H1 (cell line): ENCODE measurements around the gene ZNF254. TPM values are rescaled to one million over a fixed set of nuclear protein-coding genes. Genes with fewer than 3 reads are reported as not detected.

Experiments used
- CTCF ChIA-PET: fragments of 300-600 bp; sonication (Branson Sonifier 250); formaldehyde crosslinking; loops from one replicate; lab custom pipeline; 2021; ENCODE audit not compliant: partially characterized antibody; lab: Charles Lee
- POLR2A ChIA-PET: fragments of 300-600 bp; sonication (Branson Sonifier 250); formaldehyde crosslinking; loops from one replicate; lab custom pipeline; 2021; ENCODE audit warnings: inconsistent platforms; ENCODE audit not compliant: partially characterized antibody; lab: Charles Lee
- DNase-seq, 2 experiments: peaks; one replicate each; pipeline versions ENCODE4 v3.0.0 to v3.0.0-alpha.2; 2010 to 2022; ENCODE audit warnings: low spot score in 2 of 2, low read depth in 1 of 2, mixed read lengths in 1 of 2
- FAIRE-seq: peaks from 2 replicates; lab custom pipeline; 2011; peaks lifted over from hg19 to GRCh38; lab: Jason Lieb, UNC
- H2AFZ ChIP-seq: 2 replicates; pipeline ENCODE4 v1.8.1; 2012; ENCODE audit warnings: low read length, inconsistent platforms
- H2AK5ac ChIP-seq: 2 replicates; pipeline ENCODE4 v1.6.1; 2013; ENCODE audit warnings: low read depth, low read length
- H2BK120ac ChIP-seq: replicated peaks from 2 replicates; pipeline ENCODE3; 2013; ENCODE audit warnings: low read depth, low read length, inconsistent platforms
- H2BK12ac ChIP-seq: 2 replicates; pipeline ENCODE4 v1.6.1; 2013; ENCODE audit warnings: low read depth, low read length
- H2BK15ac ChIP-seq: 2 replicates; pipeline ENCODE4 v1.6.1; 2013; ENCODE audit warnings: low read length
- H2BK20ac ChIP-seq: 2 replicates; pipeline ENCODE4 v1.6.1; 2013; ENCODE audit warnings: low read length
- H2BK5ac ChIP-seq: 2 replicates; pipeline ENCODE4 v1.6.1; 2013; ENCODE audit warnings: low read depth, low read length
- H3K14ac ChIP-seq: 2 replicates; pipeline ENCODE4 v1.6.1; 2013; ENCODE audit warnings: inconsistent platforms; ENCODE audit not compliant: insufficient read length
- H3K18ac ChIP-seq: 2 replicates; pipeline ENCODE4 v1.6.1; 2013; ENCODE audit warnings: low read length; ENCODE audit errors: extremely low read depth
- H3K23ac ChIP-seq: 2 replicates; pipeline ENCODE4 v1.6.1; 2013; ENCODE audit warnings: inconsistent platforms; ENCODE audit not compliant: insufficient read length
- H3K23me2 ChIP-seq: 2 replicates; pipeline ENCODE4 v1.6.1; 2013; ENCODE audit warnings: low read depth, low read length
- H3K27ac ChIP-seq: 2 replicates; pipeline ENCODE4 v1.6.1; 2011; ENCODE audit warnings: low read depth, low read length, inconsistent platforms
- H3K27me3 ChIP-seq, 4 experiments: replicated peaks in 1 of 4; 1 replicate in 1 of 4; 2 replicates in 3 of 4; pipeline versions ENCODE4 v1.6.1 to v1.8.1; 2011 to 2013; ENCODE audit warnings: low read length in 3 of 4, mild to moderate bottlenecking in 3 of 4, inconsistent platforms in 2 of 4, mixed read lengths in 2 of 4, moderate library complexity in 1 of 4; ENCODE audit not compliant: control insufficient read depth in 3 of 4, insufficient read depth in 3 of 4; ENCODE audit errors: extremely low read depth in 1 of 4
- H3K36me3 ChIP-seq, 4 experiments: 2 replicates each; pipeline versions ENCODE4 v1.6.1 to v1.8.1; 2011 to 2013; ENCODE audit warnings: mild to moderate bottlenecking in 4 of 4, low read length in 3 of 4, moderate library complexity in 2 of 4, control low read depth in 1 of 4, inconsistent platforms in 1 of 4; ENCODE audit not compliant: insufficient read depth in 4 of 4, control insufficient read depth in 2 of 4
- H3K4ac ChIP-seq: replicated peaks from 2 replicates; pipeline ENCODE3; 2013; ENCODE audit warnings: low read length, low read depth, mixed read lengths, inconsistent platforms; ENCODE audit not compliant: insufficient read length
- H3K4me1 ChIP-seq, 4 experiments: replicated peaks in 1 of 4; 1 replicate in 1 of 4; 2 replicates in 3 of 4; pipeline versions ENCODE4 v1.6.1 to v1.8.1; 2011 to 2013; ENCODE audit warnings: low read length in 3 of 4, inconsistent platforms in 2 of 4, mixed read lengths in 1 of 4; ENCODE audit not compliant: insufficient read depth in 4 of 4, control insufficient read depth in 3 of 4
- H3K4me2 ChIP-seq, 2 experiments: 2 replicates each; pipeline versions ENCODE4 v1.6.1 to v1.8.1; 2011 to 2013; ENCODE audit warnings: low read depth in 2 of 2, low read length in 2 of 2, control low read depth in 1 of 2, inconsistent platforms in 1 of 2, mild to moderate bottlenecking in 1 of 2; ENCODE audit not compliant: insufficient read depth in 1 of 2
- H3K4me3 ChIP-seq, 4 experiments: fragments of 200-600, 300-600 bp in 1 of 4; sonication (generic), shearing (Covaris generic), sonication (Bioruptor Twin) in 1 of 4; 2 replicates each; pipeline versions ENCODE4 v1.5.1 to v1.8.1; 2011 to 2016; ENCODE audit warnings: low read length in 4 of 4, low read depth in 3 of 4, control low read depth in 2 of 4, inconsistent platforms in 2 of 4, mild to moderate bottlenecking in 2 of 4, mixed read lengths in 1 of 4, moderate library complexity in 1 of 4; ENCODE audit not compliant: insufficient read depth in 2 of 4; ENCODE audit errors: extremely low read depth in 1 of 4
- H3K56ac ChIP-seq: replicated peaks from 2 replicates; pipeline ENCODE3; 2013; ENCODE audit warnings: low read depth, mild to moderate bottlenecking, mixed read lengths, low read length, inconsistent platforms; ENCODE audit not compliant: insufficient read length
- H3K79me1 ChIP-seq: 2 replicates; pipeline ENCODE4 v1.6.1; 2013; ENCODE audit warnings: low read depth, low read length, control low read depth
- H3K79me2 ChIP-seq, 2 experiments: 2 replicates each; pipeline versions ENCODE4 v1.6.1 to v1.8.1; 2012 to 2013; ENCODE audit warnings: low read length in 2 of 2, mild to moderate bottlenecking in 2 of 2, inconsistent platforms in 1 of 2; ENCODE audit not compliant: insufficient read depth in 2 of 2, control insufficient read depth in 1 of 2
- H3K9ac ChIP-seq, 4 experiments: replicated peaks in 1 of 4; 1 replicate in 1 of 4; 2 replicates in 3 of 4; pipeline versions ENCODE4 v1.6.1 to v1.8.1; 2011 to 2013; ENCODE audit warnings: low read depth in 3 of 4, low read length in 3 of 4, control low read depth in 2 of 4, mild to moderate bottlenecking in 2 of 4, moderate library complexity in 2 of 4, inconsistent platforms in 1 of 4; ENCODE audit errors: extremely low read depth in 1 of 4
- H3K9me3 ChIP-seq, 2 experiments: 2 replicates each; pipeline versions ENCODE4 v1.6.1 to v1.8.1; 2012 to 2013; ENCODE audit warnings: mild to moderate bottlenecking in 2 of 2, moderate library complexity in 2 of 2, control low read depth in 1 of 2, inconsistent platforms in 1 of 2, low read depth in 1 of 2, low read length in 1 of 2, mixed read lengths in 1 of 2; ENCODE audit not compliant: insufficient read depth in 2 of 2
- H4K20me1 ChIP-seq, 2 experiments: replicated peaks in 1 of 2; 2 replicates each; pipeline versions ENCODE3 to v1.8.1; 2011 to 2013; ENCODE audit warnings: inconsistent platforms in 2 of 2, low read length in 2 of 2, mild to moderate bottlenecking in 1 of 2; ENCODE audit not compliant: insufficient read depth in 2 of 2, control insufficient read depth in 1 of 2
- H4K5ac ChIP-seq: 2 replicates; pipeline ENCODE4 v1.6.1; 2013; ENCODE audit warnings: low read length, low read depth, mixed read lengths, inconsistent platforms; ENCODE audit not compliant: insufficient read length
- H4K8ac ChIP-seq: 2 replicates; pipeline ENCODE4 v1.8.0; 2013; ENCODE audit warnings: mild to moderate bottlenecking, moderate library complexity, low read length, inconsistent platforms; ENCODE audit not compliant: insufficient read depth; ENCODE audit errors: extremely low read depth
- H4K91ac ChIP-seq: replicated peaks from 2 replicates; pipeline ENCODE3; 2013; ENCODE audit warnings: low read length, mixed read lengths, inconsistent platforms; ENCODE audit not compliant: insufficient read length
- CBX5 ChIP-seq: fragments of 300-800, 300-1000 bp; sonication (generic); IDR thresholded peaks from 2 replicates; pipeline ENCODE4 v1.7.1; 2016; ENCODE audit warnings: antibody characterized with exemption, low read length, low read depth
- KDM5A ChIP-seq: fragments of 200-600 bp; IDR thresholded peaks from 2 replicates; pipeline ENCODE4 v1.7.1; 2012; ENCODE audit warnings: mild to moderate bottlenecking, low read length, inconsistent platforms, mixed read lengths
- polyA plus RNA-seq, 7 experiments: library from polyadenylated mRNA; depleted of rRNA in 3 of 7; stranded (reverse) in 5 of 7; unstranded in 2 of 7; fragments of >200 nt in 5 of 7; fragments of 200-250 nt in 2 of 7; gene quantifications; 1 replicate in 5 of 7; 2 replicates in 1 of 7; 4 replicates in 1 of 7; pipeline versions ENCODE4 v1.2.1 to v1.2.3, GENCODE V29; 2011 to 2013; ENCODE audit warnings: missing spikeins in 2 of 7, mixed read lengths in 2 of 7
- total RNA-seq: library from RNA; stranded (reverse); fragmentation: NEBNext Ultra II Directional; extraction: Animal tissue kit (Norgen Biotek cat#: 25700); gene quantifications from 2 replicates; pipeline ENCODE4 v1.2.1, GENCODE V29; 2021

Gene ZNF254
- total and polyA plus RNA-seq, 2 of the 8 experiments (the other 6 are each of a cell fraction or from before 2014, with no cell fraction given): 4.4 to 22.0 TPM

GRCh38 chr19:24062190-24062589, 24.8 kb upstream of the ZNF254 start:
- Histone ChIP-seq H3K79me1 (0 out of 2 replicates have a peak, but pooled peaks cover 2% of the 10 kb centered on the region), H3K18ac (no peak overlapping the region)
- no peak for TF ChIP-seq CBX5
- TF ChIP-seq KDM5A: no peak
- TF ChIP-seq, all 59 proteins: peak for 0
- Histone ChIP-seq H3K4me2 (no peak overlapping the region), H2AK5ac (no peak overlapping the region), H3K56ac (no peak overlapping the region), H2BK12ac (no peak overlapping the region), H3K23me2 (no peaks in the 10 kb centered on the region), H3K27me3 (no peaks in the 10 kb centered on the region), H3K14ac (no peak overlapping the region), H4K91ac (no peak overlapping the region), H4K5ac (no peak overlapping the region), H3K9ac (no peak overlapping the region), H3K27ac (no peak overlapping the region), H3K23ac (no peak overlapping the region), H3K4me3 (no peak overlapping the region), H4K20me1 (peaks cover 0 to 13% of the 10 kb centered on the region in 2 experiments), H2BK120ac (no peak overlapping the region), H2BK15ac (no peak overlapping the region), H3K36me3 (peaks cover 3 to 47% (median 38%) of the 10 kb centered on the region in 4 experiments; a peak in 7 of 8 replicates), H3K4ac (no peak overlapping the region), H3K4me1 (no peaks in the 10 kb centered on the region), H2BK5ac (no peak overlapping the region), H3K79me2 (no peaks in the 10 kb centered on the region), H2BK20ac (no peak overlapping the region), H2AFZ (no peak overlapping the region), H3K9me3 (no peaks in the 10 kb centered on the region), H4K8ac (no peak overlapping the region)
- POLR2A ChIA-PET: interaction anchor here (0.7 to 1.6 kb wide), 3 partner anchors 9 to 27 kb away, joined by 3 to 5 read pairs (median 3); no protein-coding TSS in a partner anchor
- CTCF ChIA-PET: interaction anchor here (1.8 kb wide), 1 partner anchor 14 kb away, joined by 4 read pairs; no protein-coding TSS in a partner anchor
- DNase-seq (no peak), FAIRE-seq (no peak)
